MCF 10A (cell line): ENCODE results near the gene DNER. TPM values are rescaled to one million over a fixed set of nuclear protein-coding genes. Genes with fewer than 3 reads are reported as not detected.

ENCODE experiments used
- BruUV-seq: library from RNA; stranded (reverse); fragments of 400-500 nt; replicated peaks from 2 replicates; lab custom pipeline; 2021; lab: Mats Ljungman, UMichigan
- CTCF ChIA-PET: fragments of 300-600 bp; sonication (Branson Sonifier 250); formaldehyde crosslinking; extraction: SDS; loops from one replicate; lab custom pipeline; 2021; ENCODE audit warnings: antibody characterized with exemption, inconsistent platforms; lab: Yijun Ruan, JAX
- POLR2A ChIA-PET: fragments of 300-600, 350-650 bp; sonication (Branson Sonifier 250); formaldehyde crosslinking; extraction: SDS; loops from one replicate; lab custom pipeline; 2020; ENCODE audit warnings: antibody characterized with exemption, inconsistent platforms; lab: Yijun Ruan, JAX
- DNase-seq: peaks from one replicate; pipeline ENCODE4 v3.0.0-alpha.2; 2018; ENCODE audit not compliant: unreplicated experiment
- H3K27ac Mint-ChIP-seq: one replicate; pipeline ENCODE4 v1.8.0; 2022; ENCODE audit warnings: mild to moderate bottlenecking, low read depth, mixed read lengths; ENCODE audit not compliant: unreplicated experiment
- H3K27me3 Mint-ChIP-seq: one replicate; pipeline ENCODE4 v1.8.0; 2022; ENCODE audit warnings: mixed read lengths; ENCODE audit not compliant: insufficient read depth, unreplicated experiment
- H3K36me3 Mint-ChIP-seq: one replicate; pipeline ENCODE4 v1.8.0; 2022; ENCODE audit warnings: mild to moderate bottlenecking, moderate library complexity, mixed read lengths; ENCODE audit not compliant: insufficient read depth, unreplicated experiment
- H3K4me1 Mint-ChIP-seq: one replicate; pipeline ENCODE4 v1.8.0; 2022; ENCODE audit warnings: mixed read lengths; ENCODE audit not compliant: insufficient read depth, unreplicated experiment
- H3K4me3 Mint-ChIP-seq: one replicate; pipeline ENCODE4 v1.8.0; 2022; ENCODE audit warnings: mild to moderate bottlenecking, moderate library complexity, mixed read lengths; ENCODE audit not compliant: unreplicated experiment
- H3K9me3 Mint-ChIP-seq: one replicate; pipeline ENCODE4 v1.8.0; 2022; ENCODE audit warnings: mixed read lengths; ENCODE audit not compliant: unreplicated experiment
- CTCF ChIP-seq: fragments of 200-600 bp; IDR thresholded peaks from one replicate; pipeline ENCODE4 v1.8.0; 2022; ENCODE audit warnings: antibody characterized with exemption, mild to moderate bottlenecking; ENCODE audit not compliant: unreplicated experiment
- intact Hi-C: fragments of 100-400 bp; cut with micrococcal nuclease; formaldehyde crosslinking; loops from 2 replicates; pipeline ENCODE4 v1.14.1; 2022
- total RNA-seq: library from RNA; stranded (reverse); gene quantifications from 2 replicates; pipeline ENCODE4 v1.2.3, GENCODE V29; 2022

DNER gene
- total RNA-seq, 1 experiment from 2014 or later, result 49.2 TPM

DNA sequence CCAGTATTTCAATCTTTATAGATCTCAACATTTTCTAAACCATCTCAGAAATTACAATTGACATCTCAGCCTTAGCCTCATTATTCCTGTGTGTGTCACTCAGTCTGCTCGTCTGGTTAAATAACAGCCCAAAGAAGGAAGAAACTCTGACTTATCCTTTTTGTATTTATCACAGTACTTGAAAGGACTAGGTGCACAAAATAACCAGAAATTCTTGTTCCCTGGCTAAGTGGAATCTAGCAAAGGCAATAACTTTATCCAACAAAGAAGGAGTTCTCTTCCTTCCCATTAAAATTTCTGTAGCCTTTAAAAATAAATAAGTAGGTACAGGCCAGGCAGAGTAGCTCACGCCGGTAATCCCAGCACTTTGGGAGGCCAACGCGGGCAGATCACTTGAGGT, 303.4 kb downstream of the DNER start:
- H3K4me1 Mint-ChIP-seq, result peaks cover 47% of the 10 kb centered on the region
- ChIA-PET CTCF (interaction anchor here (0.5 to 1.1 kb wide), 2 partner anchors 26 to 67 kb away, joined by 3 read pairs; no protein-coding TSS in a partner anchor), POLR2A (interaction anchor here (0.6 to 1.6 kb wide), 3 partner anchors 23 to 454 kb away, joined by 3 to 4 read pairs (median 3); no protein-coding TSS in a partner anchor)
- peak overlapping the region; percentile 99 for H3K27ac Mint-ChIP-seq
- intact Hi-C loops, result no loop called here
- peaks cover 56% of the 10 kb centered on the region for H3K36me3 Mint-ChIP-seq
- no peak overlapping the region for H3K4me3 Mint-ChIP-seq
- no peaks in the 10 kb centered on the region for H3K9me3 Mint-ChIP-seq
- no peaks in the 10 kb centered on the region for H3K27me3 Mint-ChIP-seq
- no TSS peak for BruUV-seq
- no peak for DNase-seq
- no peak for TF ChIP-seq CTCF

DNA sequence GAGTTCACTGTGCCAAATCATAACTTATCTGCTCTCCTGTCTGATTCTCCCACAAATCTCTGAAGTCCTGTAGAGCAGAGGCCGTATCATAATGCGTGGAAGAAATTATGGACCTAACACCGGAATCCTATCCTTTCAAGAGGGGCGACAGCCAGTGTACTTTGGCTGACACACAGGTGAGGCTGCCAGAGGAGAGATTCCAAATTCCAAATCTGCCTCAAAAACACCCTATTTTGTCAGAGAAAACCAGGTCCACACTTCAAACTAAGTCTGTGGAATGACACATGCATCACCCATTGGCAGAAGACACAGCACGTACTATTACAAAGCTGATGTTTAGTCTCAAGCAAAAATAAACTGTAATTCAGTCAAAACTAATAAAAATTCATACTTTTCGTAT, 304.1 kb downstream of the DNER start:
- Mint-ChIP-seq H3K27ac (peak overlapping the region; percentile 99), H3K9me3 (no peaks in the 10 kb centered on the region), H3K27me3 (no peaks in the 10 kb centered on the region), H3K36me3 (peaks cover 52% of the 10 kb centered on the region), H3K4me1 (peaks cover 43% of the 10 kb centered on the region), H3K4me3 (no peak overlapping the region)
- no peak for TF ChIP-seq CTCF
- no peak for DNase-seq
- no TSS peak for BruUV-seq
- CTCF ChIA-PET, result interaction anchor here (0.5 to 1.1 kb wide), 3 partner anchors 27 to 67 kb away, joined by 3 to 4 read pairs (median 3); no protein-coding TSS in a partner anchor
- intact Hi-C loops, result no loop called here
- POLR2A ChIA-PET, result interaction anchor here (0.6 to 1.6 kb wide), 7 partner anchors 9 to 453 kb away, joined by 3 to 4 read pairs (median 3); no protein-coding TSS in a partner anchor

DNA sequence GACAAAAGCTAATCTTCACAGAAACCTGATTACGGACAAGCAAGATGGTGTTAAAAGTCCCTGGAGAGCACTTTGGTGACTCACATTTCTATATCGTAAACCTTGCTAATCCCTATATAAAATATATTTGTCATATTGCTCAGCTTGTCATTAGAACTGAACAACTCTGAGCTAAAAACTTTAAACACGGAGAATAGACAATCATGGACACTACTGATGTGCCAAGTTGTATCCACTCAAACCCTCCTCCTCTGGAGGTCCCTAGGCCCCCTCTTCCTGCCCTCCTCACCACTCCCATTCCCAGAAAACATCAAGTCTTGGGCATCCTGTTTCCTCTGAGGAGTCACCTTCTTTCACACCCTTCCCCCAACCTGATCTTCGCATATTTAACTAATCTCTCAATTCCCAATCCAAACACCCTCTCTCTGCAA, 304.6 kb downstream of the DNER start:
- peak overlapping the region; percentile 99 for H3K27ac Mint-ChIP-seq
- no TSS peak for BruUV-seq
- peaks cover 47% of the 10 kb centered on the region for H3K36me3 Mint-ChIP-seq
- H3K4me1 Mint-ChIP-seq, result peaks cover 43% of the 10 kb centered on the region
- H3K9me3 Mint-ChIP-seq, result no peaks in the 10 kb centered on the region
- no peak for TF ChIP-seq CTCF
- peak; percentile 59 for DNase-seq
- no peaks in the 10 kb centered on the region for H3K27me3 Mint-ChIP-seq
- CTCF ChIA-PET, result interaction anchor here (1.0 kb wide), 1 partner anchor 66 kb away, joined by 4 read pairs; no protein-coding TSS in a partner anchor
- intact Hi-C loops, result loop anchor here (5.0 kb wide), 1 partner anchor 137 kb away; the partner anchor contains the start of gene PID1
- POLR2A ChIA-PET, result interaction anchor here (0.9 to 2.5 kb wide), 8 partner anchors 12 to 137 kb away, joined by 3 to 22 read pairs (median 4); no protein-coding TSS in a partner anchor
- H3K4me3 Mint-ChIP-seq, result no peak overlapping the region

- no TSS peak for BruUV-seq
- DNase-seq, result peak; percentile 14
- Mint-ChIP-seq H3K9me3 (peaks cover 3% of the 10 kb centered on the region), H3K27me3 (no peaks in the 10 kb centered on the region), H3K4me1 (peaks cover 51% of the 10 kb centered on the region), H3K36me3 (peaks cover 45% of the 10 kb centered on the region), H3K4me3 (peak overlapping the region; percentile 48), H3K27ac (peak overlapping the region; percentile 99)
- POLR2A ChIA-PET, result interaction anchor here (0.6 to 2.8 kb wide), 19 partner anchors 9 to 178 kb away, joined by 3 to 22 read pairs (median 7); partner anchors contain the start of gene PID1
- no peak for TF ChIP-seq CTCF
- intact Hi-C loops, result loop anchor here (5.0 kb wide), 1 partner anchor 137 kb away; the partner anchor contains the start of gene PID1
- CTCF ChIA-PET, result interaction anchor here (1.5 kb wide), 1 partner anchor 136 kb away, joined by 3 read pairs; no protein-coding TSS in a partner anchor
Measured at GRCh38 chr2:229408962-229409361, 305.4 kb downstream of the DNER start.
